K562 (cell line): ENCODE measurements around the gene KNG1. TPM values are rescaled to one million over a fixed set of nuclear protein-coding genes. Genes with fewer than 3 reads are reported as not detected.

Source experiments
- ATAC-seq: fragments of 200-7000 bp; cut with Tn5 transposase; 3 replicates; pipeline ENCODE4 v1.9.1; 2020; ENCODE audit warnings: moderate library complexity
- BruUV-seq: library from RNA; stranded (reverse); fragments of 400-500 nt; replicated peaks from 2 replicates; lab custom pipeline; 2021; lab: Mats Ljungman, UMichigan
- CTCF ChIA-PET: fragments of 300-600 bp; formaldehyde crosslinking; extraction: SDS; loops from one replicate; lab custom pipeline; 2021; ENCODE audit warnings: low intra/inter-chr PET ratio; lab: Yijun Ruan, JAX
- POLR2A ChIA-PET: fragments of 300-600, 350-650 bp; sonication (Branson Sonifier 250); formaldehyde crosslinking; extraction: SDS; loops from one replicate; lab custom pipeline; 2021; ENCODE audit warnings: antibody characterized with exemption, inconsistent platforms; lab: Yijun Ruan, JAX
- DNase-seq, 4 experiments: peaks; one replicate each; pipeline versions ENCODE4 v3.0.0 to v3.0.0-alpha.2; 2011 to 2018; ENCODE audit warnings: low spot score in 3 of 4, mixed read lengths in 3 of 4; ENCODE audit errors: extremely low read depth in 1 of 4
- FAIRE-seq: peaks from 2 replicates; lab custom pipeline; 2011; peaks lifted over from hg19 to GRCh38; lab: Jason Lieb, UNC
- H2AFZ ChIP-seq: 2 replicates; pipeline ENCODE4 v1.6.0; 2011; ENCODE audit warnings: low read depth, low read length, control low read depth, inconsistent platforms
- H3K27ac ChIP-seq: fragments of 200-600 bp; 3 replicates; pipeline ENCODE4 v1.8.0; 2011; ENCODE audit warnings: low read depth, mild to moderate bottlenecking, control low read depth, inconsistent platforms, low read length, moderate library complexity, mixed read lengths; ENCODE audit errors: extremely low read depth
- H3K27me3 ChIP-seq, 2 experiments: fragments of 300-600 bp in 1 of 2; 2 replicates in 1 of 2; 3 replicates in 1 of 2; pipeline versions ENCODE4 v1.6.0 to v1.8.0; 2011; ENCODE audit warnings: inconsistent platforms in 2 of 2, low read length in 2 of 2, mild to moderate bottlenecking in 1 of 2, mixed read lengths in 1 of 2, moderate library complexity in 1 of 2; ENCODE audit not compliant: control insufficient read depth in 2 of 2, insufficient read depth in 2 of 2
- H3K36me3 ChIP-seq: fragments of 300-600 bp; 3 replicates; pipeline ENCODE4 v1.8.0; 2011; ENCODE audit warnings: mild to moderate bottlenecking, low read length, inconsistent platforms; ENCODE audit not compliant: control insufficient read depth, insufficient read depth
- H3K4me1 ChIP-seq, 2 experiments: fragments of 200-600 bp in 1 of 2; replicated peaks in 1 of 2; 2 replicates in 1 of 2; 3 replicates in 1 of 2; pipeline versions ENCODE4 v1.5.1 to v1.8.0; 2011; ENCODE audit warnings: inconsistent platforms in 2 of 2, low read length in 2 of 2, mild to moderate bottlenecking in 1 of 2, mixed read lengths in 1 of 2, moderate library complexity in 1 of 2; ENCODE audit not compliant: control insufficient read depth in 2 of 2, insufficient read depth in 2 of 2
- H3K4me2 ChIP-seq: 2 replicates; pipeline ENCODE4 v1.6.1; 2011; ENCODE audit warnings: low read length, control low read depth, inconsistent platforms, mixed read lengths; ENCODE audit not compliant: insufficient read depth
- H3K4me3 ChIP-seq: fragments of 200-600 bp; sonication (generic), shearing (Covaris generic); 2 replicates; pipeline ENCODE4 v1.5.1; 2016; ENCODE audit warnings: control low read depth, inconsistent platforms
- H3K79me2 ChIP-seq: fragments of 200-600 bp; 3 replicates; pipeline ENCODE4 v1.8.0; 2011; ENCODE audit warnings: low read length, inconsistent platforms; ENCODE audit not compliant: control insufficient read depth, insufficient read depth
- H3K9ac ChIP-seq, 2 experiments: 2 replicates each; pipeline versions ENCODE4 v1.6.0 to v1.6.1; 2011; ENCODE audit warnings: low read depth in 2 of 2, low read length in 2 of 2, control low read depth in 1 of 2, inconsistent platforms in 1 of 2, mild to moderate bottlenecking in 1 of 2, mixed read lengths in 1 of 2; ENCODE audit not compliant: insufficient read depth in 1 of 2
- H3K9me1 ChIP-seq: one replicate; pipeline ENCODE4 v1.6.0; 2011; ENCODE audit warnings: inconsistent platforms, mild to moderate bottlenecking, low read length, moderate library complexity; ENCODE audit not compliant: control insufficient read depth, insufficient read depth
- H3K9me3 ChIP-seq: replicated peaks from 2 replicates; pipeline ENCODE4 v1.5.1; 2011; ENCODE audit warnings: low read depth, low read length, inconsistent platforms; ENCODE audit not compliant: control insufficient read depth, insufficient read depth
- H4K20me1 ChIP-seq: replicated peaks from 2 replicates; pipeline ENCODE4 v1.6.1; 2011; ENCODE audit warnings: low read length, inconsistent platforms, mixed read lengths; ENCODE audit not compliant: control insufficient read depth, insufficient read depth
- ADNP ChIP-seq: fragments of 200-800 bp; sonication (Bioruptor generic); IDR thresholded peaks from 2 replicates; pipeline ENCODE4 v1.6.1; 2016; ENCODE audit warnings: missing genetic modification characterization, missing compliant biosample characterization
- DACH1 ChIP-seq: fragments of 450-650 bp; IDR thresholded peaks from 2 replicates; pipeline ENCODE4 v1.6.1; 2018; ENCODE audit not compliant: partially characterized antibody
- FOXK2 ChIP-seq, 2 experiments: fragments of 450-650 bp; IDR thresholded peaks in 1 of 2; conservative IDR thresholded peaks in 1 of 2; 2 replicates each; pipeline ENCODE4 v1.6.1; 2016; ENCODE audit warnings: low read depth in 2 of 2, mild to moderate bottlenecking in 1 of 2
- ILF3 ChIP-seq: fragments of 450-650 bp; IDR thresholded peaks from 2 replicates; pipeline ENCODE4 v1.6.1; 2018; ENCODE audit warnings: antibody characterized with exemption, mild to moderate bottlenecking, moderate library complexity, borderline replicate concordance
- MXI1 ChIP-seq: IDR thresholded peaks from 2 replicates; pipeline ENCODE4 v1.6.1; 2011; ENCODE audit warnings: low read depth, mild to moderate bottlenecking, improper control_type of control experiment, low read length
- NCOA1 ChIP-seq: fragments of 450-650 bp; IDR thresholded peaks from 2 replicates; pipeline ENCODE4 v1.6.1; 2016; ENCODE audit warnings: low read depth
- NUFIP1 ChIP-seq: fragments of 450-650 bp; IDR thresholded peaks from 2 replicates; pipeline ENCODE4 v1.6.1; 2018; ENCODE audit not compliant: partially characterized antibody
- POLR2A ChIP-seq: fragments of 450-650 bp; conservative IDR thresholded peaks from 2 replicates; pipeline ENCODE4 v1.6.1; 2016
- POLR2AphosphoS5 ChIP-seq: IDR thresholded peaks from 2 replicates; pipeline ENCODE4 v1.6.1; 2011; ENCODE audit warnings: mild to moderate bottlenecking, low read depth, low read length, moderate library complexity; ENCODE audit not compliant: control insufficient read depth, insufficient read depth
- SP1 ChIP-seq: sonication (generic); formaldehyde crosslinking; IDR thresholded peaks from 2 replicates; pipeline ENCODE4 v1.8.1; 2022; ENCODE audit warnings: mild to moderate bottlenecking, missing genetic modification reagents
- ZBTB1 ChIP-seq: sonication (generic); formaldehyde crosslinking; IDR thresholded peaks from 2 replicates; pipeline ENCODE4 v1.8.1; 2023; ENCODE audit warnings: missing genetic modification reagents, low read depth, mild to moderate bottlenecking, borderline replicate concordance
- ZNF133 ChIP-seq: fragments of 250-450 bp; sonication (Bioruptor Pico); IDR thresholded peaks from 2 replicates; pipeline ENCODE4 v1.4.0; 2020; ENCODE audit warnings: mild to moderate bottlenecking
- ZNF584 ChIP-seq: fragments of 200-800 bp; sonication (Bioruptor generic); IDR thresholded peaks from 2 replicates; pipeline ENCODE4 v1.6.1; 2016; ENCODE audit warnings: low read depth, mild to moderate bottlenecking, missing genetic modification characterization, missing compliant biosample characterization
- ZNF586 ChIP-seq: fragments of 450-650 bp; formaldehyde crosslinking; conservative IDR thresholded peaks from 2 replicates; pipeline ENCODE4 v1.4.0; 2020; ENCODE audit warnings: mild to moderate bottlenecking, moderate library complexity
- ZZZ3 ChIP-seq: fragments of 450-650 bp; IDR thresholded peaks from 2 replicates; pipeline ENCODE4 v1.6.1; 2016; ENCODE audit warnings: antibody characterized with exemption, mild to moderate bottlenecking, moderate library complexity
- WGBS: fragments of 100-300 bp; shearing (Covaris generic); methylation state at CpG from one replicate; pipeline ENCODE4 v1.1.6; 2016; ENCODE audit warnings: low coverage, mixed read lengths; ENCODE audit not compliant: insufficient coverage; ENCODE audit errors: missing lambda C conversion rate; 5-methylcytosine and 5-hydroxymethylcytosine counted together
- in situ Hi-C: fragments of 300-500 bp; cut with MboI; formaldehyde crosslinking; loops from 4 replicates; pipeline ENCODE4 v1.15.0; 2018; ENCODE audit warnings: inconsistent platforms, mixed read lengths
- intact Hi-C: fragments of 100-400 bp; cut with micrococcal nuclease; formaldehyde crosslinking; loops from 2 replicates; pipeline ENCODE4 v1.14.2; 2022
- polyA plus RNA-seq, 8 experiments: library from polyadenylated mRNA; depleted of rRNA in 4 of 8; stranded (reverse) in 5 of 8; unstranded in 3 of 8; fragments of >200 nt; fragmentation: Nextera tagmentation in 2 of 8; fragmentation: Illumina TruSeq in 1 of 8; extraction: Ambion mirVana in 2 of 8; extraction: Trizol in 1 of 8; gene quantifications; 2 replicates each; pipeline versions ENCODE4 v1.2.1 to v1.2.3, GENCODE V29; 2011 to 2014; ENCODE audit warnings: inconsistent platforms in 1 of 8, missing spikeins in 1 of 8
- total RNA-seq, 7 experiments: library from RNA; depleted of rRNA in 6 of 7; stranded (reverse); fragments of >200 nt in 6 of 7; fragmentation: Illumina TruSeq in 2 of 7; extraction: Trizol in 2 of 7; gene quantifications; 2 replicates each; pipeline versions ENCODE4 v1.2.1 to v1.2.3, GENCODE V29; 2011 to 2021; ENCODE audit warnings: low replicate concordance in 1 of 7
- TF ChIP-seq, protein P1 (sequence below): fragments of 250-450 bp; sonication (Bioruptor Pico); IDR thresholded peaks from 2 replicates; pipeline ENCODE4 v1.5.0; 2020; ENCODE audit warnings: mild to moderate bottlenecking
- TF ChIP-seq, protein P2 (sequence below): sonication (generic); formaldehyde crosslinking; IDR thresholded peaks from 2 replicates; pipeline ENCODE4 v1.8.1; 2023; ENCODE audit warnings: missing genetic modification reagents, mild to moderate bottlenecking, borderline replicate concordance

Gene KNG1
- total and polyA plus RNA-seq, 9 of the 15 experiments (the other 6 are each of a cell fraction or from before 2014, with no cell fraction given): 0.09 TPM; not detected in 8

- WGBS: 48% methylated on average over 3 of the region's 3 CpGs
- peak overlapping the region; percentile 6; the same call in 1 of the 3 replicates for H3K27ac ChIP-seq
- intact Hi-C loops: no loop called here
- TF ChIP-seq, protein P1, sequence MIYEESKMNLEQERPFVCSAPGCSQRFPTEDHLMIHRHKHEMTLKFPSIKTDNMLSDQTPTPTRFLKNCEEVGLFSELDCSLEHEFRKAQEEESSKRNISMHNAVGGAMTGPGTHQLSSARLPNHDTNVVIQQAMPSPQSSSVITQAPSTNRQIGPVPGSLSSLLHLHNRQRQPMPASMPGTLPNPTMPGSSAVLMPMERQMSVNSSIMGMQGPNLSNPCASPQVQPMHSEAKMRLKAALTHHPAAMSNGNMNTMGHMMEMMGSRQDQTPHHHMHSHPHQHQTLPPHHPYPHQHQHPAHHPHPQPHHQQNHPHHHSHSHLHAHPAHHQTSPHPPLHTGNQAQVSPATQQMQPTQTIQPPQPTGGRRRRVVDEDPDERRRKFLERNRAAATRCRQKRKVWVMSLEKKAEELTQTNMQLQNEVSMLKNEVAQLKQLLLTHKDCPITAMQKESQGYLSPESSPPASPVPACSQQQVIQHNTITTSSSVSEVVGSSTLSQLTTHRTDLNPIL (CRISPR knock-in tag): no peak
- peak; percentile 16; the same call in 1 of the 2 replicates for TF ChIP-seq POLR2A
- no peak for TF ChIP-seq MXI1
- 0 out of 2 replicates have a peak, but pooled peaks have one; percentile 22 for TF ChIP-seq SP1 (CRISPR knock-in tag)
- TF ChIP-seq ZNF133 (CRISPR knock-in tag): no peak
- TF ChIP-seq ADNP (tag): no peak
- TF ChIP-seq DACH1: no peak
- TF ChIP-seq ZBTB1 (CRISPR knock-in tag): no peak
- TF ChIP-seq, protein P2, sequence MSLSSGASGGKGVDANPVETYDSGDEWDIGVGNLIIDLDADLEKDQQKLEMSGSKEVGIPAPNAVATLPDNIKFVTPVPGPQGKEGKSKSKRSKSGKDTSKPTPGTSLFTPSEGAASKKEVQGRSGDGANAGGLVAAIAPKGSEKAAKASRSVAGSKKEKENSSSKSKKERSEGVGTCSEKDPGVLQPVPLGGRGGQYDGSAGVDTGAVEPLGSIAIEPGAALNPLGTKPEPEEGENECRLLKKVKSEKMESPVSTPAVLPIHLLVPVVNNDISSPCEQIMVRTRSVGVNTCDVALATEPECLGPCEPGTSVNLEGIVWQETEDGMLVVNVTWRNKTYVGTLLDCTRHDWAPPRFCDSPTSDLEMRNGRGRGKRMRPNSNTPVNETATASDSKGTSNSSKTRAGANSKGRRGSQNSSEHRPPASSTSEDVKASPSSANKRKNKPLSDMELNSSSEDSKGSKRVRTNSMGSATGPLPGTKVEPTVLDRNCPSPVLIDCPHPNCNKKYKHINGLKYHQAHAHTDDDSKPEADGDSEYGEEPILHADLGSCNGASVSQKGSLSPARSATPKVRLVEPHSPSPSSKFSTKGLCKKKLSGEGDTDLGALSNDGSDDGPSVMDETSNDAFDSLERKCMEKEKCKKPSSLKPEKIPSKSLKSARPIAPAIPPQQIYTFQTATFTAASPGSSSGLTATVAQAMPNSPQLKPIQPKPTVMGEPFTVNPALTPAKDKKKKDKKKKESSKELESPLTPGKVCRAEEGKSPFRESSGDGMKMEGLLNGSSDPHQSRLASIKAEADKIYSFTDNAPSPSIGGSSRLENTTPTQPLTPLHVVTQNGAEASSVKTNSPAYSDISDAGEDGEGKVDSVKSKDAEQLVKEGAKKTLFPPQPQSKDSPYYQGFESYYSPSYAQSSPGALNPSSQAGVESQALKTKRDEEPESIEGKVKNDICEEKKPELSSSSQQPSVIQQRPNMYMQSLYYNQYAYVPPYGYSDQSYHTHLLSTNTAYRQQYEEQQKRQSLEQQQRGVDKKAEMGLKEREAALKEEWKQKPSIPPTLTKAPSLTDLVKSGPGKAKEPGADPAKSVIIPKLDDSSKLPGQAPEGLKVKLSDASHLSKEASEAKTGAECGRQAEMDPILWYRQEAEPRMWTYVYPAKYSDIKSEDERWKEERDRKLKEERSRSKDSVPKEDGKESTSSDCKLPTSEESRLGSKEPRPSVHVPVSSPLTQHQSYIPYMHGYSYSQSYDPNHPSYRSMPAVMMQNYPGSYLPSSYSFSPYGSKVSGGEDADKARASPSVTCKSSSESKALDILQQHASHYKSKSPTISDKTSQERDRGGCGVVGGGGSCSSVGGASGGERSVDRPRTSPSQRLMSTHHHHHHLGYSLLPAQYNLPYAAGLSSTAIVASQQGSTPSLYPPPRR (CRISPR knock-in tag): peak; percentile 32; the same call in 1 of the 2 replicates
- no peak; the same call in 1 of the 2 replicates for TF ChIP-seq POLR2AphosphoS5
- TF ChIP-seq NCOA1: no peak
- no peak for TF ChIP-seq FOXK2 (conservative IDR thresholded peaks at IDR 0.05 in 1 of 2, IDR thresholded peaks at IDR 0.05 in 1 of 2; ENCODE audit: low read depth in 2 of 2)
- 0 out of 2 replicates have a peak, but pooled peaks have one; percentile 15 for TF ChIP-seq ILF3
- TF ChIP-seq ZZZ3: no peak
- TF ChIP-seq NUFIP1: no peak
- TF ChIP-seq ZNF586 (CRISPR knock-in tag): no peak
- TF ChIP-seq ZNF584 (CRISPR knock-in tag): no peak
Measured at GRCh38 chr3:186786922-186787321, 69.8 kb downstream of the KNG1 start.

More at GRCh38 chr3:186786922-186787321, 69.8 kb downstream of the KNG1 start:
- Histone ChIP-seq H3K36me3 (peaks cover 84% of the 10 kb centered on the region), H3K4me2 (peak overlapping the region; percentile 99), H3K9me3 (no peaks in the 10 kb centered on the region), H4K20me1 (peaks cover 65% of the 10 kb centered on the region), H3K27me3 (no peaks in the 10 kb centered on the region), H3K4me3 (peak overlapping the region; percentile 81; the same call in 1 of the 2 replicates), H3K9ac (peak overlapping the region in 1 of 2 experiments; percentile 100; a peak in 1 of 4 replicates), H2AFZ (no peak overlapping the region), H3K79me2 (peaks cover 68% of the 10 kb centered on the region), H3K9me1 (no peaks in the 10 kb centered on the region), H3K4me1 (peaks cover 4 to 18% of the 10 kb centered on the region in 2 experiments; a peak in 3 of 5 replicates)
- no TSS peak for BruUV-seq
- ChIA-PET POLR2A (interaction anchor here (1.0 kb wide), 1 partner anchor 378 kb away, joined by 3 read pairs; no protein-coding TSS in a partner anchor), CTCF (no interaction called here)
- DNase-seq (peak in 1 of 4 experiments; percentile 12), ATAC-seq (no peak), FAIRE-seq (no peak)
- in situ Hi-C loops: no loop called here
